Nephron (organoid): ENCODE results near the gene DAD1.
A peak's percentile ranks its signal among the peaks of the same experiment; 100 is the strongest.
"Not testable (repeated sequence)": the region's sequence is repeated elsewhere in the genome, so short reads cannot be mapped to it uniquely, and the experiment has no call there.

Experiments
- H3K27ac Mint-ChIP-seq, 3 experiments: 2 replicates each; pipeline ENCODE4 v1.8.0; 2020; ENCODE audit warnings: mixed read lengths in 3 of 3, mild to moderate bottlenecking in 2 of 3, moderate library complexity in 1 of 3
- H3K27me3 Mint-ChIP-seq: 2 replicates; pipeline ENCODE4 v1.8.0; 2021; ENCODE audit warnings: low read depth, mild to moderate bottlenecking, moderate library complexity, mixed read lengths
- H3K36me3 Mint-ChIP-seq: 2 replicates; pipeline ENCODE4 v1.8.0; 2020; ENCODE audit warnings: low read depth, mixed read lengths
- H3K4me1 Mint-ChIP-seq: 2 replicates; pipeline ENCODE4 v1.8.0; 2020; ENCODE audit warnings: mixed read lengths
- H3K4me3 Mint-ChIP-seq, 3 experiments: 2 replicates each; pipeline ENCODE4 v1.8.0; 2020; ENCODE audit warnings: mild to moderate bottlenecking in 3 of 3, mixed read lengths in 3 of 3, moderate library complexity in 2 of 3
- H3K9me3 Mint-ChIP-seq: 2 replicates; pipeline ENCODE4 v1.8.0; 2020; ENCODE audit warnings: mixed read lengths
- TF ChIP-seq, protein P1 (sequence below), 3 experiments: fragments of 200-600 bp; sonication (generic); IDR thresholded peaks; one replicate each; pipeline ENCODE4 v1.5.0; 2021; ENCODE audit warnings: antibody characterized with exemption in 3 of 3; ENCODE audit not compliant: unreplicated experiment in 3 of 3

The DAD1 gene

DNA sequence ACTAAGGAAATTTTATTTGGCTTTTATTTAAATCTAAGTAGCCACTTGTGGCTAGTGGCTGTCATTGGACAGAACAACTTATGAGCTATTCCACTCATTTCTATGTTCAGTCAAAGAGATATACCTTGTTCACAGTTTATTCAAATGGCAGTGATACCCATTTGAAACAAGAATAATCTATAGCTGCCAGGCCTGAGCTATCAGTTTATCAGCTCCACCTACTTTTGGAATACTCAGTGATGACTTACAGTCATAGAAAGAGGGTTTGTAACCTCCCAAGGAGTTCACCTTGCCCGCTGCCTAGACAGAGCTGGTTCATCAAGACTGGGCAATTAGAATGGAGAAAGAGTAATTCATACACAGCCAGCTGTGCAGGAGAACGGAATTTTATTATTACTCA lies 4.6 kb upstream of the DAD1 start:
- TF ChIP-seq, protein P1, sequence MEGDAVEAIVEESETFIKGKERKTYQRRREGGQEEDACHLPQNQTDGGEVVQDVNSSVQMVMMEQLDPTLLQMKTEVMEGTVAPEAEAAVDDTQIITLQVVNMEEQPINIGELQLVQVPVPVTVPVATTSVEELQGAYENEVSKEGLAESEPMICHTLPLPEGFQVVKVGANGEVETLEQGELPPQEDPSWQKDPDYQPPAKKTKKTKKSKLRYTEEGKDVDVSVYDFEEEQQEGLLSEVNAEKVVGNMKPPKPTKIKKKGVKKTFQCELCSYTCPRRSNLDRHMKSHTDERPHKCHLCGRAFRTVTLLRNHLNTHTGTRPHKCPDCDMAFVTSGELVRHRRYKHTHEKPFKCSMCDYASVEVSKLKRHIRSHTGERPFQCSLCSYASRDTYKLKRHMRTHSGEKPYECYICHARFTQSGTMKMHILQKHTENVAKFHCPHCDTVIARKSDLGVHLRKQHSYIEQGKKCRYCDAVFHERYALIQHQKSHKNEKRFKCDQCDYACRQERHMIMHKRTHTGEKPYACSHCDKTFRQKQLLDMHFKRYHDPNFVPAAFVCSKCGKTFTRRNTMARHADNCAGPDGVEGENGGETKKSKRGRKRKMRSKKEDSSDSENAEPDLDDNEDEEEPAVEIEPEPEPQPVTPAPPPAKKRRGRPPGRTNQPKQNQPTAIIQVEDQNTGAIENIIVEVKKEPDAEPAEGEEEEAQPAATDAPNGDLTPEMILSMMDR (IDR thresholded peaks at IDR 0.05; ENCODE audit: unreplicated experiment in 3 of 3) = no peak
- Mint-ChIP-seq H3K27me3 (no peaks in the 10 kb centered on the region), H3K4me1 (peaks cover 16% of the 10 kb centered on the region), H3K9me3 (no peaks in the 10 kb centered on the region), H3K27ac (no peak overlapping the region), H3K4me3 (no peak overlapping the region), H3K36me3 (no peaks in the 10 kb centered on the region)

- Mint-ChIP-seq H3K4me1 (peaks cover 13% of the 10 kb centered on the region), H3K9me3 (no peaks in the 10 kb centered on the region), H3K27ac (no peak overlapping the region), H3K4me3 (no peak overlapping the region), H3K36me3 (no peaks in the 10 kb centered on the region), H3K27me3 (no peaks in the 10 kb centered on the region)
- TF ChIP-seq, protein P1 (IDR thresholded peaks at IDR 0.05; ENCODE audit: unreplicated experiment in 3 of 3) = no peak
These were observed 4.2 kb upstream of the DAD1 start for GRCh38 chr14:22593189-22593588.

DNA sequence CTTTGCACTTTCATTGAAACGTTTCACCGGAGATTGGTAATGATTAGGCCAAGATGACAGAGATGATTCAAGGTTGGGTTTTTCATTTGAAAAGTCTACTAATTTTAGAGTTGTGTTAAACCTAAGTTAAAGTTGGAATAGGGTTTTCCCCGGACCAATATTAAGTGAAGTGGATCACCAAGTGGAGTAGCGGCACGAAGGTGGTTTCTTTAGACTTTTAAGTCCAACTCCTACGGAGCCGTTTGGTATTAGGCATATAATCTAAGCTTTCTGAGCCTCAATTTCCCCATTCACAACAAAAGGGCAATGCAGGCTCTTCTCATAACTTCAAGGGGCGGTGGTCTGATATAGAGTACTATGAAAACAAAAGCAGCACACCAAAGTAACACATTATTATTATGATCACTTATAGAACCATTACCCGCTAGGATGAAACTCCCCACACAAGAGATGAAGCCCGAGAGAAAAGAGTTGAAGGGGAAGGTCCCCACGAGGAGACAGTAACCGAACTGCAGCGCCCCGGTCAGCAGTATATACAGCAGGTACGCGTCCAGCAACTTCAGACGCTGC lies 413 bp downstream of the DAD1 start:
- TF ChIP-seq, protein P1 (IDR thresholded peaks at IDR 0.05; ENCODE audit: unreplicated experiment in 3 of 3) = no peak
- peak overlapping the region; percentile 91 to 96 (median 95) for H3K4me3 Mint-ChIP-seq
- H3K27ac Mint-ChIP-seq = peak overlapping the region; percentile 87 to 98 (median 95)
- no peaks in the 10 kb centered on the region for H3K9me3 Mint-ChIP-seq
- H3K27me3 Mint-ChIP-seq = no peaks in the 10 kb centered on the region
- peaks cover 47% of the 10 kb centered on the region for H3K4me1 Mint-ChIP-seq
- H3K36me3 Mint-ChIP-seq = peaks cover 4% of the 10 kb centered on the region

GRCh38 chr14:22587677-22588422 lies 1.2 kb downstream of the DAD1 start:
- H3K9me3 Mint-ChIP-seq, H3K36me3 Mint-ChIP-seq, H3K27me3 Mint-ChIP-seq: not testable (repeated sequence)
- Mint-ChIP-seq H3K27ac (peak overlapping the region; percentile 87 to 98 (median 95)), H3K4me3 (peak overlapping the region; percentile 91 to 96 (median 95)), H3K4me1 (peaks cover 53% of the 10 kb centered on the region)

- no peaks in the 10 kb centered on the region for H3K9me3 Mint-ChIP-seq
- TF ChIP-seq, protein P1 (IDR thresholded peaks at IDR 0.05; ENCODE audit: unreplicated experiment in 3 of 3) = no peak
- no peaks in the 10 kb centered on the region for H3K27me3 Mint-ChIP-seq
- H3K27ac Mint-ChIP-seq = peak overlapping the region in 2 of 3 experiments; percentile 3 to 5
- peaks cover 53% of the 10 kb centered on the region for H3K4me1 Mint-ChIP-seq
- peaks cover 4% of the 10 kb centered on the region for H3K36me3 Mint-ChIP-seq
- H3K4me3 Mint-ChIP-seq = peak overlapping the region; percentile 80 to 96 (median 91)
These were observed 1.8 kb downstream of the DAD1 start for GRCh38 chr14:22587247-22587646.

DNA sequence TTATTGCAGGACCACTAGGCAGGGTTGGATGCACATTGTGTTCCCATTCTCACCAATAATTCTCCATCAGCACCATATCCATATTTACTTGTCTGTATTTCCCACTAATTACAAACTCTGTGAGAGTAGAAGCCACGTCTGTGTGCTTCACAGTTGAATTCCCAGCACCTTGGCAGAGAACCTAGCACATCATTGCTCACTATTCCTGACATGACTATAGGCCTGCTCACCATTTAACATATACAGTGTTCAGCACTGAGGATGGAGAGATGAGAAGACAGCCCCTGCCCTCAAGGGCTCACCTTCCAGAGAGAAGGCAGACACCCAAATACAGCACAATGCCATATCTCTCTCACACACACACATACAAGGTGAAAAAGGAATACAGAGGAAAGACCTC lies 5.0 kb downstream of the DAD1 start:
- peak overlapping the region in 1 of 3 experiments; percentile 5 for H3K27ac Mint-ChIP-seq
- no peaks in the 10 kb centered on the region for H3K27me3 Mint-ChIP-seq
- peaks cover 44% of the 10 kb centered on the region for H3K4me1 Mint-ChIP-seq
- TF ChIP-seq, protein P1 (IDR thresholded peaks at IDR 0.05; ENCODE audit: unreplicated experiment in 3 of 3) = no peak
- no peaks in the 10 kb centered on the region for H3K9me3 Mint-ChIP-seq
- peaks cover 4% of the 10 kb centered on the region for H3K36me3 Mint-ChIP-seq
- H3K4me3 Mint-ChIP-seq = peak overlapping the region in 2 of 3 experiments; percentile 0 to 41
